K562 (cell line): Measurements from ENCODE around the gene LY6G6D. TPM values are rescaled to one million over a fixed set of nuclear protein-coding genes. Genes with fewer than 3 reads are reported as not detected.
A peak's percentile ranks its signal among the peaks of the same experiment; 100 is the strongest.

Source experiments
- ARID4B ChIP-seq: sonication (generic); formaldehyde crosslinking; IDR thresholded peaks from 2 replicates; pipeline ENCODE4 v1.8.0; 2022; ENCODE audit warnings: mild to moderate bottlenecking, missing genetic modification reagents
- ATF2 ChIP-seq: sonication (generic); formaldehyde crosslinking; IDR thresholded peaks from 2 replicates; pipeline ENCODE4 v1.8.1; 2022; ENCODE audit warnings: missing genetic modification reagents
- CHD1 ChIP-seq: fragments of 200-600 bp; sonication (generic); IDR thresholded peaks from one replicate; pipeline ENCODE4 v1.6.1; 2012; ENCODE audit warnings: mild to moderate bottlenecking, moderate library complexity, low read length, inconsistent platforms
- ELF4 ChIP-seq: fragments of 450-650 bp; formaldehyde crosslinking; IDR thresholded peaks from 2 replicates; pipeline ENCODE4 v1.4.0; 2022; ENCODE audit warnings: missing genetic modification characterization
- GABPB1 ChIP-seq: sonication (generic); formaldehyde crosslinking; IDR thresholded peaks from 2 replicates; pipeline ENCODE4 v1.8.0; 2022; ENCODE audit warnings: mild to moderate bottlenecking, missing genetic modification reagents
- GTF2F1 ChIP-seq: IDR thresholded peaks from 2 replicates; pipeline ENCODE4 v1.6.1; 2011; ENCODE audit warnings: low read depth, low read length, improper control_type of control experiment
- KAT8 ChIP-seq: fragments of 450-650 bp; IDR thresholded peaks from 2 replicates; pipeline ENCODE4 v1.6.1; 2016; ENCODE audit warnings: low read depth, mild to moderate bottlenecking
- PBX2 ChIP-seq, 2 experiments: IDR thresholded peaks in 1 of 2; conservative IDR thresholded peaks in 1 of 2; 2 replicates each; pipeline ENCODE4 v1.6.1; 2016; ENCODE audit warnings: low read depth in 2 of 2, mild to moderate bottlenecking in 1 of 2, missing compliant biosample characterization in 1 of 2, missing genetic modification characterization in 1 of 2, moderate library complexity in 1 of 2
- POLR2G ChIP-seq: fragments of 200-400 bp; formaldehyde crosslinking; IDR thresholded peaks from 2 replicates; pipeline ENCODE4 v1.6.1; 2017; ENCODE audit warnings: low read depth, mild to moderate bottlenecking, antibody characterized with exemption, low read length, moderate library complexity
- STAT5A ChIP-seq: IDR thresholded peaks from 2 replicates; pipeline ENCODE4 v1.6.1; 2012; ENCODE audit warnings: low read length, inconsistent platforms, borderline replicate concordance
- ZFP30 ChIP-seq: fragments of 250-450 bp; sonication (Bioruptor Pico); IDR thresholded peaks from 2 replicates; pipeline ENCODE4 v1.8.0; 2022; ENCODE audit warnings: moderate library complexity, mild to moderate bottlenecking, inconsistent platforms, borderline replicate concordance
- ZKSCAN1 ChIP-seq: fragments of 150-350 bp; IDR thresholded peaks from 2 replicates; pipeline ENCODE4 v1.6.1; 2016; ENCODE audit warnings: low read depth, low read length
- ZNF175 ChIP-seq: fragments of 200-800 bp; sonication (Bioruptor generic); IDR thresholded peaks from 2 replicates; pipeline ENCODE4 v1.6.1; 2016; ENCODE audit warnings: low read depth, mild to moderate bottlenecking, missing genetic modification characterization, missing compliant biosample characterization
- ZNF23 ChIP-seq: fragments of 250-450 bp; sonication (Bioruptor Pico); IDR thresholded peaks from 2 replicates; pipeline ENCODE4 v1.4.0; 2020; ENCODE audit warnings: mild to moderate bottlenecking
- ZNF384 ChIP-seq: IDR thresholded peaks from 2 replicates; pipeline ENCODE4 v1.6.1; 2012; ENCODE audit warnings: low read depth, low read length, improper control_type of control experiment
- ZNF551 ChIP-seq: fragments of 250-450 bp; sonication (Bioruptor Pico); IDR thresholded peaks from 2 replicates; pipeline ENCODE4 v1.5.0; 2021; ENCODE audit warnings: mild to moderate bottlenecking, moderate library complexity
- ZNF79 ChIP-seq: fragments of 250-450 bp; sonication (Bioruptor Pico); IDR thresholded peaks from 2 replicates; pipeline ENCODE4 v1.4.0; 2020; ENCODE audit warnings: low read depth, mild to moderate bottlenecking, moderate library complexity
- polyA plus RNA-seq, 8 experiments: library from polyadenylated mRNA; depleted of rRNA in 4 of 8; stranded (reverse) in 5 of 8; unstranded in 3 of 8; fragments of >200 nt; fragmentation: Nextera tagmentation in 2 of 8; fragmentation: Illumina TruSeq in 1 of 8; extraction: Ambion mirVana in 2 of 8; extraction: Trizol in 1 of 8; gene quantifications; 2 replicates each; pipeline versions ENCODE4 v1.2.1 to v1.2.3, GENCODE V29; 2011 to 2014; ENCODE audit warnings: inconsistent platforms in 1 of 8, missing spikeins in 1 of 8
- total RNA-seq, 7 experiments: library from RNA; depleted of rRNA in 6 of 7; stranded (reverse); fragments of >200 nt in 6 of 7; fragmentation: Illumina TruSeq in 2 of 7; extraction: Trizol in 2 of 7; gene quantifications; 2 replicates each; pipeline versions ENCODE4 v1.2.1 to v1.2.3, GENCODE V29; 2011 to 2021; ENCODE audit warnings: low replicate concordance in 1 of 7

Gene LY6G6D
- total and polyA plus RNA-seq, 9 of the 15 experiments (the other 6 are each of a cell fraction or from before 2014, with no cell fraction given) = 0.30 to 0.38 TPM; not detected in 7

GRCh38 chr6:31737991-31738979 lies 23.1 kb downstream of the LY6G6D start (continued):
- TF ChIP-seq ARID4B (CRISPR knock-in tag) (peak; percentile 18), ZNF175 (CRISPR knock-in tag) (no peak), STAT5A (peak; percentile 29; the same call in 1 of the 2 replicates), ELF4 (CRISPR knock-in tag) (peak; percentile 86), ZNF79 (peak; percentile 25; the same call in 1 of the 2 replicates), ZNF23 (CRISPR knock-in tag) (no peak), PBX2 (CRISPR knock-in tag; IDR thresholded peaks at IDR 0.05; ENCODE audit: low read depth) (no peak), PBX2 (tag; conservative IDR thresholded peaks at IDR 0.05; ENCODE audit: low read depth) (peak; percentile 52), ZFP30 (CRISPR knock-in tag) (peak; percentile 64; the same call in 1 of the 2 replicates), CHD1 (no peak), GTF2F1 (peak; percentile 90; the same call in 1 of the 2 replicates), KAT8 (peak; percentile 62; the same call in 1 of the 2 replicates), POLR2G (peak; percentile 39; the same call in 1 of the 2 replicates), ZNF551 (CRISPR knock-in tag) (no peak), GABPB1 (no peak), ZKSCAN1 (peak; percentile 36), ATF2 (CRISPR knock-in tag) (no peak), ZNF384 (0 out of 2 replicates have a peak, but pooled peaks have one; percentile 4)
